ENCODE results near the gene IL4R.

The IL4R gene

GRCh38 chr16:27303256-27304100, 10.3 kb upstream of the IL4R start:
- no peaks in the 10 kb centered on the region for H3K36me3 ChIP-seq (ENCODE audit: control insufficient read depth, insufficient read depth, low read length)
- H3K4me3 ChIP-seq (replicated peaks; ENCODE audit: low read depth, low read length) = no peak overlapping the region
- TF ChIP-seq, protein P1, sequence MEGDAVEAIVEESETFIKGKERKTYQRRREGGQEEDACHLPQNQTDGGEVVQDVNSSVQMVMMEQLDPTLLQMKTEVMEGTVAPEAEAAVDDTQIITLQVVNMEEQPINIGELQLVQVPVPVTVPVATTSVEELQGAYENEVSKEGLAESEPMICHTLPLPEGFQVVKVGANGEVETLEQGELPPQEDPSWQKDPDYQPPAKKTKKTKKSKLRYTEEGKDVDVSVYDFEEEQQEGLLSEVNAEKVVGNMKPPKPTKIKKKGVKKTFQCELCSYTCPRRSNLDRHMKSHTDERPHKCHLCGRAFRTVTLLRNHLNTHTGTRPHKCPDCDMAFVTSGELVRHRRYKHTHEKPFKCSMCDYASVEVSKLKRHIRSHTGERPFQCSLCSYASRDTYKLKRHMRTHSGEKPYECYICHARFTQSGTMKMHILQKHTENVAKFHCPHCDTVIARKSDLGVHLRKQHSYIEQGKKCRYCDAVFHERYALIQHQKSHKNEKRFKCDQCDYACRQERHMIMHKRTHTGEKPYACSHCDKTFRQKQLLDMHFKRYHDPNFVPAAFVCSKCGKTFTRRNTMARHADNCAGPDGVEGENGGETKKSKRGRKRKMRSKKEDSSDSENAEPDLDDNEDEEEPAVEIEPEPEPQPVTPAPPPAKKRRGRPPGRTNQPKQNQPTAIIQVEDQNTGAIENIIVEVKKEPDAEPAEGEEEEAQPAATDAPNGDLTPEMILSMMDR (IDR thresholded peaks at IDR 0.05; ENCODE audit: insufficient read depth, low read length, poor library complexity, severe bottlenecking) = no peak
- DNase-seq (ENCODE audit: extremely low read depth, insufficient read length) = no peak
- H3K27me3 ChIP-seq (replicated peaks; ENCODE audit: control insufficient read depth, insufficient read depth, low read length) = no peaks in the 10 kb centered on the region

DNA sequence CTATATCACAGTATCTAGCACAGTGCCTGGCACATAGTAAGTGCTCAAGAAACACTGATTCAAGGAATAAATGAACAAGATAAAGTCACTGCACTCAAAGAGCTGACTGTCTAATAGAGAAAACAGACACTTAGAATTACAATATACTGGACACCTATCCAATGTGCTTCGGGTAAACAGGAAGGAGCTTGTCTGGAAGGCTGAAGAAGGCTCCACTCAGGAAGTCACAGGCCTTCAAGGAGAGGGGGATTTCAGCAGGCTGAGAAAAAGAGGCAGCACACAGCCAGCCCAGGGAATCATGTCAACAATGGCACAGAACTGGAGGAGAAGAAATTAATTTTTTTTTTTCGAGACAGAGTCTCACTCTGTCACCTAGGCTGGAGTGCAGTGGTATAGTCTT, 9.7 kb upstream of the IL4R start:
- TF ChIP-seq, protein P1 (IDR thresholded peaks at IDR 0.05; ENCODE audit: insufficient read depth, low read length, poor library complexity, severe bottlenecking) = no peak
- no peaks in the 10 kb centered on the region for H3K27me3 ChIP-seq (replicated peaks; ENCODE audit: control insufficient read depth, insufficient read depth, low read length)
- H3K4me3 ChIP-seq (replicated peaks; ENCODE audit: low read depth, low read length) = no peak overlapping the region
- no peak for DNase-seq (ENCODE audit: extremely low read depth, insufficient read length)
- H3K36me3 ChIP-seq (ENCODE audit: control insufficient read depth, insufficient read depth, low read length) = no peaks in the 10 kb centered on the region

- Histone ChIP-seq H3K4me3 (replicated peaks; ENCODE audit: low read depth, low read length) (no peak overlapping the region), H3K27me3 (replicated peaks; ENCODE audit: control insufficient read depth, insufficient read depth, low read length) (no peaks in the 10 kb centered on the region), H3K36me3 (ENCODE audit: control insufficient read depth, insufficient read depth, low read length) (no peaks in the 10 kb centered on the region)
- TF ChIP-seq, protein P1 (IDR thresholded peaks at IDR 0.05; ENCODE audit: insufficient read depth, low read length, poor library complexity, severe bottlenecking) = no peak
- no peak for DNase-seq (ENCODE audit: extremely low read depth, insufficient read length)
Measured at GRCh38 chr16:27304881-27305745, 8.7 kb upstream of the IL4R start.

GRCh38 chr16:27305839-27306442, 7.8 kb upstream of the IL4R start:
- no peaks in the 10 kb centered on the region for H3K36me3 ChIP-seq (ENCODE audit: control insufficient read depth, insufficient read depth, low read length)
- H3K27me3 ChIP-seq (replicated peaks; ENCODE audit: control insufficient read depth, insufficient read depth, low read length) = no peaks in the 10 kb centered on the region
- no peak for DNase-seq (ENCODE audit: extremely low read depth, insufficient read length)
- H3K4me3 ChIP-seq (replicated peaks; ENCODE audit: low read depth, low read length) = no peak overlapping the region
- TF ChIP-seq, protein P1 (IDR thresholded peaks at IDR 0.05; ENCODE audit: insufficient read depth, low read length, poor library complexity, severe bottlenecking) = no peak

DNA sequence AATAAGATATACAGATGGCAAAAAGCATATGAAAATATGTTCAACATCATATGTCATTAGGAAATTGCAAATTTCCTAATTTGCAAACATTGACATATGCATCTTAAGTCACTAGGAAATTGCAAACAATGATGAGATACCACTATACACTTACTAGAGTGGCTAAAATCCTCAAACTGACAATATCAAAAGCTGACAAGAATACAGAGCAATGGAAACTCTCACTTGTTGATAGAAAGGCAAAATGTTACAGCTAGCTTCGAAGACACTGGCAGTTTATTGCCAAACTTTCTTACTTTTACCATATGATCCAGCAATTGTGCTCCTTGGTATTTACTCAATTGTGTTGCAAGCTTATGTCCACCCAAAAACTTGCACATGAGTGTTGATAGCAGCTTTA, 5.0 kb upstream of the IL4R start:
- TF ChIP-seq, protein P1 (IDR thresholded peaks at IDR 0.05; ENCODE audit: insufficient read depth, low read length, poor library complexity, severe bottlenecking) = no peak
- no peak overlapping the region for H3K4me3 ChIP-seq (replicated peaks; ENCODE audit: low read depth, low read length)
- H3K36me3 ChIP-seq (ENCODE audit: control insufficient read depth, insufficient read depth, low read length) = no peaks in the 10 kb centered on the region
- no peaks in the 10 kb centered on the region for H3K27me3 ChIP-seq (replicated peaks; ENCODE audit: control insufficient read depth, insufficient read depth, low read length)
- DNase-seq (ENCODE audit: extremely low read depth, insufficient read length) = no peak

Data from GM06990 (cell line).